ENCODE results near the gene ZNF580.

Gene ZNF580

DNA sequence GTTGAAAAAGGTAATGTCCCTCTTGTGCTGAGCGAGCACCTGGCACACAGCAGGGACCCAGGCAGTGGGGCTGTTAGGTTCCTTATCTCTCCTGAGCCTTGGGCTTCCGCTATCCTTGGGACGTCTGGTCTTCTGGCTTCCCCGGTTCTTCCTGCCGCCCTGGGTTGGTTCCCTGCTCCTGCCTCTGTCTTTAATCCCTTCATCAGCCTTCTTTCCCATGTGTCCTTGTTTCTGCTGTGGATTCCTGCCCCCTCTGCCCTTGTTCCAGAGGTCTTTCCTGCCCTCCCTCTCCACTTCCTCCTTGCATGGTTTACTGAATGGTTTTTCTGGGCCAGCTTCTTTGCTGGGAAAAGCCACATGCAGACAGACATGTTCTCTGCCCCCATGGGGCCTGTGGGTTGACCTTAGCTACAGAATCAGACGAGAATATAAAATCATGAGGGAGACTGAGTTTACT is 36.8 kb downstream of the ZNF580 start:
- no peak for DNase-seq (ENCODE audit: low spot score)

DNA sequence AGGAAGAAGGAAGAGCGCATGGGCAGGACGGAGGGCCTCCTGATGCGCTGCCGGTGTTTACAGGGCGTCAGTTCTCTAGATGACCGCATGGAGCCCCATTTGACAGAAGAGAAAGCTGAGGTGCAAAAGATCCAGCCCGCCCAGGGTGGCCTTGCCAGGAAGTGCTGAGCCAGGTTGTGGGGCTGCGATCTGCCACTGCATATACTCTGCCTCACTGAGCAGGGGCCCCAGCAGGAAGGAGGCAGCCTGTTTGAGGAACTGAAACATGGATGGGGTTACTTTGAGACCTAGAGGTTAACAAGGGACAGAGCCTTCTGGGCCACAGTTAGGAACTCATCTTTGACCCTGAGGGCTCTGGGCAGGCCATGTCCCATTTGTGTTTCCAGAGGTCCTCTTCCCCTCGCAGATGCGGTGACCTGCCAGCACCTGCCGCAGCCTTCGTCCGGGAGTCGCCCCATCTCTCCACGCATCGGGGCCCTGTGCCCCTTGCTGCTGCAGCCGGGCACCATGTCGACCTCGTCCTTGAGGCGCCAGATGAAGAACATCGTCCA is 37.4 kb downstream of the ZNF580 start:
- peak; percentile 76 for DNase-seq (ENCODE audit: low spot score)

DNA sequence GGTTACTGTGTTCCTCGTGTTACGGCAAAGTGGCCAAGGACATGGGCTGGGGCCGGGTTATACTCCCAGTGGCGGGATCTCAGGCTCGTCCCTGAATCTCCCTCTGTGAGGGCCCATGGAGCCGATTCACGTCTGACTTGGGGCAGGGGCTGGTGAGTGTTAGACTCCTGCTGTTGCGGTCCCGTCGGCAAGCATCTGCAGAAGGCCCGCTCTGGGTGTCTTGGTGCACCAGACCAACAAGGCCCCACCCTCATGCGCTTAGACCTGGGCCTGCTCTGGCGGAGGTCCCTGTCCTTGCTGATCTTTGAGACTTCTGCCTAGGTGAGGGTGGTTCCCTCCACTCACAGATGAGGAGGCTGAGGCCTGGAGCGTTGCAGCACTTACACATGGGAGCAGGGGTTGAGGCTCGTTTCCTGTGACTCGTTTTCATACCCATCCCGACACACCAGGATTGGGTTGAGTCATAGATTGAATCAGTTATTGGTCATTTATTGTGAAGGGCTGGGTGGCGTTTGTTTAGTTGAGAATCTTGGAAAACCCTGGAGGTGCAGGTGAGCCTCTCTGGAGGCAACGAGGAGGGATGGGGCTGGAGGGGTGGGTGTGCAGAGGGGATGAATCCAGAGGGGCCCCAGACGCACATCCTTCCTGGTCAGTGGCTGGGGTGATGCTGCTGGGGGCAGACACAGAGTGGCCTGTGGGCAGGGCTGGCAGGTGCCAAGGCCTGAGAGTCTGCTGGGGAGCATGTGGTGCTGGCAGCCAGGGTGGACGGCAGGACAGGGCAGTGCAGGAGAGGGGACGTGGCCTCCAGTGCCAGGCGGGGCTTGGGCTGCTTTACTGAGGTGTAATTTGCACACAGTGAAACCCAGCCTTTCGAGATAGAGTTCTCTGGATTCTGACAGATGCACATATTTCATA is 38.8 kb downstream of the ZNF580 start:
- no peak for DNase-seq (ENCODE audit: low spot score)

DNA sequence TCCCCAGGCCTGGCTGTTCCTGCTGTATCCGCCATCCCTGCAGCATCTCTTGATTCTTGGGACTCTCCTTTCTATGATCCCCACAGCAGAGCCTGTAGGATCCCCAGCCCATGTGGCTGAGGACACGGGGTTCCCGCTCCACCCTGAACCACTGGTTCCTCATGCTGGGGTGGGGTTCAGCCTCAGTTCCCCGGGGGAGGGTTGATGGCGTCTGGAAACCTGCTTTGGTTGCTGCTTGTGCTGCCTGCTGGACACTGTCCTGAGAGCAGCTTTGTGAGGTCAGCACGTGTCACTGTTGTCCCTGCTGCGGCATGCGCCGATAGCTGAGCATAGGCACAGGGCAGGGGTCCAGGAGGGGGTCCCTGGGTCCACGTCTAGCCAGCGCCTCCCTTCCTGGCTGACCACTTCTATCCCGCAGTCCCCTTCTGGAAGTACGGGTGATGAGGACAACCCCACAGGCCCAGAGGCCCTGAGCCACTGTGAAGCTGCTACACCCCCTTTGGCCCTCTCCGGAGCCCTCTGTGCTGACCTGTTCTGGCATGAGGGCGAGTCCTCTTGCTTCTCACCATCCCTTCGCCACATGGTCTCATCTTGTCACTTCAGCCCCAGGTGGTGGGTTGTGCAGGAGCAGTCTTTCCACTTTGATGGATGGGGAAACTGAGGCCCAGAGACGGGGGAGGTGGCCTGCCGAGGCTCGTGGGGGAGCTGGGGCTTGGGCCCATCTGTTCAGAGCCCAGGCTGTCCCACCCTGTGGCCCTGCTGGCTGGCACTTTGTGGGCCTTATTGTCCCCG is 39.7 kb downstream of the ZNF580 start:
- DNase-seq (ENCODE audit: low spot score), result no peak

DNA sequence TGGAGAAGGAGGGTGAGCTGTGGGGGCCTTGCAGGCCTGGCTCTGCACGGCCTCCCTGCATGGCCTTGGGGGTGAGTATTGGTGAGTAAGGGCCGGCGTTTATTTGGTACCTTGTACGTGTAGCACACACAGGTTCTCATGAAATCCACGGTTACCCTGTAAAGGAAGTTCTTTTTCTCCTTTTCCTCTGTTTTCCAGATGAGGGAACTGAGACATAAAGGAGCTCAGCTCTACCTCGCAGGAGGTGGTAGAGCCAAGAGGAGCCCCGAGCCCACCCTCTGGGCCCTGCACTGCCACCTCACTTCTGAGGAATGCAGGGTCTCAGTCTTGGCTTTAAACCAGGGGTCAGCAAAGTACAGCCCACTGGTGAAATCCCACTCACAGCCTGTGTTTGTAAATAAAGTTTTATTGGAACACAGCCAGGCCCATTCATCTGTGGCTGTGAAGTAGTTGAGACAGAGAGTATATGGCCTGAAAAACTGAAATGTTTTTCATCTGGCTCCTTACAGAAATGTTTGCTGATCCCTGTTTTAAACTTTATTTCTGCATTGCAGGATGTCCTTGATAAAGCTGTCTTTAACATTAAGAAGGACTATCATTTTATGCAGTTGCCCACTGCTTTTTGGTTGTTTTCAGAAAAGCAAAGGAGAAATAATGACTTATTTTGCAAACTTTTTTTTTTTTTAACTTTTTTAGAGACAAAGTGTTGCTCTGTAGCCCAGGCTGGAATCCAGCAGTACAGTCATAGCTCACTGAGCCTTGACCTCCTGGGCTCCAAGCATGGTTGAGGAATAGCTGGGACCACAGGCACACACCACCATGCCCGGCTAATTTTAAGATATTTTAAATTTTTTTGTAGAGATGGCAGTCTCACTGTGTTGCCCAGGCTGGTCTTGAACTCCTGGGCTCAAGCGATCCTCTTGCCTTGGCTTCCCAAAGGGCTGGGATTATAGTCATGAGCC is 40.6 kb downstream of the ZNF580 start:
- no peak for DNase-seq (ENCODE audit: low spot score)

DNA sequence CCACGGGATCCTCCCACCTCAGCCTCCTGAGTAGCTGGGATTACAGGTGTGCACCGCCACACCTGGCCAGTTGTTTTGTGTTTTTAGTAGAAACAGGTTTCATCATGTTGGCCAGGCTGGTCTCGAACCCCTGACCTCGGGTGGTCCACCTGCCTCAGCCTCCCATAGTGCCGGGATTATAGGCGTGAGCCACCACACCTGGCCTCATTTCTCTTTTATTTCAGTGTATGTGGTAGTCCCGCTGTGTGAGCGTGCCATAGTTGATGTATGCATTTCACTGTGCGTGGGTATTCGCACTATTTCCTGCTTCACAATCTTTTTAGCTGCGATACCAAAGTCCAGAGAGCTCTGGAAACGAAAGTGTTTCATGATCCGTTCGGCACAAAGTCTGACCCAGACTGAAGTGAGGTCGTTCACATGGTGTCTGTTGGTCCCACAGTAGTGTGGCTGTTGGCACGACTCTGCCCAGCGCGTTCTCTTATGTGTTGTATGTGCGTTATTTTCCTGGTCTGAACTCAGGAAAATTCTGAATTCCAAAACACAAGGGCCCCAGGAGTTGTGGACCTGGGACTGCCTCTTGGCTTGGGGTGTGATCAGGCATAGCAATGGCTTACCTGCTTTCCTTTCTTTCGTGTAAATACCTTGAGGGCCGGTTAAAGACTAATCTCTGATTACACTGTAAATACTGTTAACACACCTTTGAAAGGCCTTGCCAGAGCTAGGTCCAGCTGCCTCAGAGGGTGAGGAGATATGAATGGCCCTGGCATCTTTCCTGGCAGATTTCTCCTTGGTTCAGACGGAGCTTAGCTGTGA is 42.9 kb downstream of the ZNF580 start:
- no peak for DNase-seq (ENCODE audit: low spot score)

DNA sequence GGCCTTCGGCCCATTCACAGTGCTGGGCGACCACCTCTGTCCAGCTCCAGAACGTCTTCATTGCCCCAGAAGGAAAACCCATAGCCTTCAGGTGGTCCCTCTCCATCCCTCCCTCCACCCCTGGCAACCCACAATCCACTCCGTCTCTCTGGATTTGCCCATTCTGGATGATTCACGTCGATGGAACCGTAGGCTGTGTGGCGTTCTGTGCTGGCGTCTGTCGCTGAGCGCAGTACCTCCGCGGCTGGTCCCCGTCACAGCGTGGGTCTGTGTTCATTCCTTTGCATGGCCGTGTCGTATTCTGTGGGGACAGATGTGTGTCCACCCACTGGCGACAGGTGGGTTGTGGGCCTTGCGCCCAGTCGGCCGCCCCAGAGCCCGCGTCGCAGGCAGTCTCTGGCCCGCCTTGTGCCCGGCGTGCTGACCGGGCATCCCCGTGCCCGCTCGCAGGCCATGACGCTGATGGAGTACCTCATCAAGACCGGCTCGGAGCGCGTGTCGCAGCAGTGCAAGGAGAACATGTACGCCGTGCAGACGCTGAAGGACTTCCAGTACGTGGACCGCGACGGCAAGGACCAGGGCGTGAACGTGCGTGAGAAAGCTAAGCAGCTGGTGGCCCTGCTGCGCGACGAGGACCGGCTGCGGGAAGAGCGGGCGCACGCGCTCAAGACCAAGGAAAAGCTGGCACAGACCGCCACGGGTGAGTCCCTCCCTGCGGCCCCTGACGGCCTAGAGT is 44.3 kb downstream of the ZNF580 start:
- no peak for DNase-seq (ENCODE audit: low spot score)

DNA sequence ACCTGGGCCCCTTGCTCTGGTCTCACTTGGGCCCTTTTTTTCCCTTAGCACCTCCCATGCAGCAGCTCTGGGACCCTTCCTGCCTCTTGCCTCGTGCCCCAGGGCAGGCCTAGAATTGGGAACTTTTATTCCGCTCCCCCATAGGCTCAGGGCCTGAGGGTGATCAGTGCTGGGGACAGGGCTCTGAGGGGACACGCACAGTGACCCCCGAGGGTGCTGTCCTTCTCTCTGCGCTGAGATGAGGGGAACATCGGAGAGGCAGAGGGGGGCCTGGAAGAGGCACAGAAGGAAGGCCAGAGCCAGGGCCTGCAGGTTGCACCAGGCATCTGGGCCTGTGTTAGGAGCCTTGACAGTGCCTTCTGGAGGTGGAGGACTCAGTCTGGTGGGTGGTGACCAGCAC is 45.0 kb downstream of the ZNF580 start:
- no peak for DNase-seq (ENCODE audit: low spot score)

DNA sequence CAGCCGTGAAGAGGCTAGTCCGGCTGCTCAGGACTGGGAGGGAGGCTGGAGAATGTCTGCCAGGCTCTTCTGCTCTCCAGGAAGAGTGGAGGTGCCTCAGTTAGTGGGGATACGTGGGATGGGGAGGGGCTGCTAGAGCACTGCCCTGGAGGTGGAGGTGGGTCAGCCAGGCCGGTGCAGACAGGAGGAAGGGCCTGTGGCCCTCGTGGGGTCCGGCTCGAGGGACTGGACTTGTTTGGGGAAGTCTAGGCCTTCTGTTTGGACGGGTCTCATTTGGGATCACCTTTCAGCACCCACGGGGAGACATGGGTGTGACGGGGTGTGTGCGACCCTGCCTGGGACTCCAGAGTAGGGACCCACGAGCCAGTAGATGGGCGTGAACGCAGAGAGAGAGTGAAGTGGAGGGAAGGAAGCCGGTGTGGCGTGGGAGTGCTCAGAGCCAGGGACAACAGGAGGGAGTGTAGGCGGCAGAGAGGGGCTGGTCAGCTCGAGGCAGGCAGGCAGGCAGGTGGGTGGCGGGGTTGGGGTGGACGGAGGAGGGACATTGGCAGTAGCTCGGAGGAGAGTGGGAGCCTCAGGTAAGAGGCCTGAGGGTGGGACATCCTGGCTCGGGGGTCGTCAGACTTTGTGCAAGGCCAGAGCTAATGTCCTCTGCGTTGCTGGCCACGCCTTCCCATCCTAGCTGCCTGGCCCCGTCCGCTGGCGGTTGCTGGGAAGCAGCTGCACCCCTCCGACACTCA is 45.7 kb downstream of the ZNF580 start:
- no peak for DNase-seq (ENCODE audit: low spot score)

DNA sequence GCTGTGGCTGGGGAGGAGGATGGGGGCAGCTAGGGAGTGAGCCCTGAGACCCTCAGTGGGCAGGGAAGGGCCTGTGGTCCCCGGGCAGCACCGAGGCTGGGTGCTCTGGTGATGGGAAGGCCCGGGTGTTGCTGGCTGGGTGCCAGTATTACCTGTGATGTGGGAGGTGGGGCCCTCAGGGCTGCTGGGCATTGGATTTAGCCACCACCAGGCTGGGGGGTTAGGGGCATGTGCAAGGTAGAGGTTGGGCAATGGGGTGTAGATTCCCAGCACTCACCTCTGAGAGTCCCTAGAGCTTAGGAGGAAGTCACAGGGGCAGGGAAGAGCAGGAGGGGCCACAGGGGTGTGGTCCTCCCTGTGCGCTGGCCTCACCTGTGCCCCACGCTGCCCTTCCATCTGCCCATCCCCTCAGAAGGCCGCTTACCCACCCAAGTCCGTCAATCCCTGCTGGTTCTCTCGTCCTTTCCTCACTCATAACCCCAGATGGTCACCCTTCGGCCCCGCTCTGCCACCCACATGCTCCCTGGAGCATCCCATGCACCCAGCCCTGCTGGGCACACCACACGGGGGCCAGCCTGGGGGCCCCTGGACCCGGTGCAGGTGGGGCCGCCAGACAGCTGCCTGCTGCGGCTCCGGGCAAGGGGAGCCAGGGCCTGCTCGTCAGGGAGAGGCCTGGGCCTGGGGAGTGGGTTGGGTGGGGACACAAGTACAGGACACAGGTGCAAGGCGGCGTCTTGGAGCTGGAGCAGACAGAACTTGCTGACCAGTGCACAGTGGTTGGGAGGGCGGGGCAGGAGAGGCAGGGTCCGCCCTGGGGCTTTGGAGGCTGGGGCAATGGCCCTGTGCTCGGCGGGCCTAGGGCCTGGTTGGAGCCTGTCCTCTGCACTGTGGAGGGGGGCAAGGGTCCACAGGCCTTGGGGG is 46.7 kb downstream of the ZNF580 start:
- no peak for DNase-seq (ENCODE audit: low spot score)

DNA sequence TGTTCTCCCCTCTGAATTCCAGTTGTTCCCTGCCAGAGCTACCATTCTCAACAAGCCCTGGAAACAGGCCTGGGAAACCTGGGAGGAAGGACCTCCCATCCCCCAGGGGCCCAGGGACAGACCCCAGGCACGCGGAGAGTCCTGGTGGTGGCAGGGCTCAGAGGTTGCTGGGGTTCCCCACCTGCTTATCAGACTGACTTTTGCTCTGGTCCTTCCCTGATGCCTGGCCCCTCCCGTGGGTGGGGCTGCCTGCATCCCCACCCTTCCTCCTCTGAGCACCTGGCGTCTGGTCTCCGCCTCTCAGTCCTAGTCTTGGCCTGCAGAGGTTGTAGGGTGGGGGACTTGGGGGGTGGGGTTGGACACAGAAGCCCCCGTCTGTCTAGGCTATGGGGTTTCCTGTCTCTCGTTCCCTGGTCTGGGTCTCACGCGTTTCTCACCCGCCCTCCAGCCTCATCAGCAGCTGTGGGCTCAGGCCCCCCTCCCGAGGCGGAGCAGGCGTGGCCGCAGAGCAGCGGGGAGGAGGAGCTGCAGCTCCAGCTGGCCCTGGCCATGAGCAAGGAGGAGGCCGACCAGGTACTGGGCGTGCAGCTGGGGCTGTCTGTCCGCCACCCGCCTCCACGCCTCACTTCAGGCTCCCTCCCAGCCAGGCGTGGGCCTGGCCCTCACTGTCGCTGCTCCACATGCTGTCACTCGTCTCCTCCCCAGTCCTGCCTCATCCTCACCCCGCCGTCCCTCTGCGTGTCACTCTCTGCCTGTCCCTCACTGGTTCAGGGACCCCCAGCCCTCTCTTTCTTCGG is 47.8 kb downstream of the ZNF580 start:
- DNase-seq (ENCODE audit: low spot score), result no peak

DNA sequence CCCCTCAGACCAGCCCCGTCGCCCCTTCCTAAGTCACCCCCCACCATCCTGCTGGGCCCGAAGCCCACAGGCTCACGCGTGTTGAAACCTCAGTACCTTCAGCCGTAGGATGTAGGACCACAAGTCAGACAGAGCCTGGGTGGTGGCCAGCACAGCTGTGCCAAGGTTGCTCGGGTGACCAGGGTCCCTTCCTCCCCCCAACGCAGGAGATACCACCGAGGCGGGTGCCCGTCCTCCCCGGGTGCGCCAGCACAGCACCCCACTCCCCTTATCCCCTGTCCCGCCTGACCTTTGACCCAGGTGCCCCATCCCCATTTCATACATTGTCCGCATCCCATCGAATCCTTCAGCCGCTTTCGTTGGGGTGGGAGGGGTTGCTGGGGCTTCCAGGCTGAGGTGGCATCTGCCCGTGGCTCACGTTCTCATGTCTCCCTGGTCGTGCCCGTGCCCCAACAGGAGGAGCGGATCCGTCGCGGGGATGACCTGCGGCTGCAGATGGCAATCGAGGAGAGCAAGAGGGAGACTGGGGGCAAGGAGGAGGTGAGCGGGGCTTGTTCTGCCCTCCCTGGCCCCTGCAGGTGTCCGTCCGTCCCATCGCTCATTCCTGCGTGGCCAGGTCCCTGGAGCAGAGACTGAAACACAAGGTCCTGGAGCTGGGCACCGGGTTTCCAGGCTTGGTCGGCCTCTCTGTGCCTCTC is 48.8 kb downstream of the ZNF580 start:
- DNase-seq (ENCODE audit: low spot score), result no peak

DNA sequence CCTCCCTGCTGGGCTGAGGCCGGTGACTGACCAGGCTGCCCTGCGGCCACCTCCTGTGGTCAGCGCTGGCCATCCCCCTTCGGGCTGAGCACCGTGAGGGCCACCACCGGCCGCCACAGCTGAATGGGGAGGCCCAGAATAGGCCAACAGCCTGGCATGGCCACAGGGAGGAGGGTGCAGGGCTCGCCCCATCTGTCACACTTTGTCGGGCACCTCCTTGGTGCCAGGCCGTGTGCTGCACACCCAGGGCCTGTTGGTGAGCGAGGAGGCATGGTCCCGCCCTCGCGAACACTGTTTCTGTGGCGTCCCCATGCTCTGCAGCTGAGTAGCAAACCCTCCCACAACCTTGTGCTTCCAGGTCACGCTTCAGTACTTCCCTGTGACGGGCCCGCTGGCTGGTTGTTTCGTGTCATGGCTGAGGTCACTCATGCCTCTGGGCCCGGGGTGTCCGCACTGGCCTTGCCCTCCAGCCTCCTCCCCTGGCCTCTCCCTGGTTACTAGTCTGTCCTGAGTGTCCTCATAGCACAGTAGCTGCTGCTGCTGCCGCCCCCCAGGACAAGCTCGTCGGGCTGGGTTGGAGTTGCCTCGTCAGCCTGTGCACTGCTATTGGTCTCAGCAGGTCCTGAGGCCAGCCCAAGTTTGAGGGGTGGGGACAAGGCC is 49.4 kb downstream of the ZNF580 start:
- no peak for DNase-seq (ENCODE audit: low spot score)

DNA sequence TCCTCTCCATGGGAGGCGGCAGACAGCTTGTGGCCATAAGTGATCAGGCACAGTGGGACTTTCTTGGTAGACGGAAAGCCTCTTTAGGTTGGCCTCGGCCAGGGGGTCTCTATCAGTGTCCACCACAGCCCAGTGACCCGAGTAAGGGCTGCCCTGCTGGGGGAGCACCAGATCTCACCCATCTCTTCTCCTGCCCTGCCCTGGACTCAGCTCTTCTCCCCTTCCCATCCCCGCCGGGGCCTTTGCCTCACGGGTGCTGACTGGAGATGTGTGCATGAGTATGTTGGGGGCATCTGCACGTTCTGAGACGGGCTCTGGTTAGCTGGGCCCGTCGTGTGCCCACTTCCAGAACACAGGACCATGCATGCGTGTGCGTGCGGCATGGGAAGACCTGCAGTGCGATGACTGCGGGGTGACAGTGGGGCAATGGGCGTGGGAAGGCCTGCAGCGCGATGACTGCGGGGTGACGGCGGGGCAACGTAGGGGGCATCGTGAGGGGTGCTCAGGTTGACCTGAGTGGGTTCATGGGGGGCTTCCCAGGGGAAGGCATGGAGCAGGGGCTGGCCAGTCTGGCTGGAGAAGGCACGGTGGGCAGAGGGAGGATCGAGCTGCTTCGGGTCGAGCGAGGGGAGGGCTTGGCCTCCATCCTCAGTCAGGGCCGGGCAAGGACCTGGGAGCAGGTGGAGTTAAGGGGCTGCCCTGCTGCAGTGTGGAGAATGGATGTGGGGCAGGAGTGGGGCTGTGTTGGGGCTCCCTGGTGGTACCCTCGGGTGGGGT is 50.2 kb downstream of the ZNF580 start:
- DNase-seq (ENCODE audit: low spot score), result no peak

Data from Ammon's horn (tissue), 1 donor.